Hair follicle dermal papilla cell (primary cell): ENCODE measurements around the gene PON2. TPM values are rescaled to one million over a fixed set of nuclear protein-coding genes. Genes with fewer than 3 reads are reported as not detected.

Experiments used
- total RNA-seq: library from RNA; depleted of rRNA; stranded (reverse); fragments of >200 nt; gene quantifications from 2 replicates; pipeline ENCODE4 v1.2.3, GENCODE V29; 2012

PON2 gene
- 60.2 and 64.7 TPM in 2 replicates for total RNA-seq

DNA sequence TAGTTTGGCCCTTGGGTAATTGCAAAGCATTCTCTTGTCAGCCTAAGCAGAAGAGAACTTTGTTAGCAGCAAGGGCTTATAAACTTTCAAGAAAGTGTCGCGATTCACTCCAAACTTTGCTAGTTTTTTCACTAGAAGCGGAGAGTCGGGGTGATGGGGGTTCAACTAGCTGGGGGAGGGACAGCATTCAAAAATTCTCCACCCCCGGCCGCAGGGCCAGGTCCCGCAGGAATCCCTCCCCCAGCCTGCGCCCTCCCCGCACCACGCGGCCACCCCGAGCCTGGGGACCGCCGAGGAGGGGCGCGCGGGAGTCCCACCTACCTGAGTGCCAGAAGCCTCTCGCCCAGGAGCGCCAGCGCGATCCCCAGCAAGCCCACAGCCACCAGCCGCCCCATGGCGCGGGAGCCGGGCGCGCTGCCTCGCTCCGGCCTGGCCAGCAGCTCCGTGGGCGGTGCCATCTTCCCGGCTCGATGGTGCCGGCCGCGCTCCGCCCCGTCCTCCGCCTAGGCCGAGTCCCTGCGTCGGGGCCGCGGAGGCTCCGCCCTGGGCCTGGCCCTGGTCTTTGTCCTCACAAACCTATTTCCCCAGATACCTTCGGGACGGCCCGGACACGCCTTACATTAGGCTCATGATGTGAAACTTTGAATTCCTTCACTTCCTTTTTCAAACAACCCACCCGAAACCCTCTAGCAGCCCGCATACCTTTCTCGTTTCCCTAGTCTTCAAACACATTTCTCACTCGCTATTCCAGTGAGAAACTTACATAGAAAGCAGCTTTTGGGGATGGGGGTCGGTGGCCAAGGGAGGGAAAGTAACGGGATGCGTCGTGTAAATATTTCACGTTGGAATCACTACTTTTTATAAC, at the start of gene PON2:
Gene PON2, minus strand, starts transcription at position 472 of the 865 bp plus-strand sequence. Its CDS starts 77 bp downstream, at position 395.

GRCh38 chr7:95396136-95397032, 38.4 kb downstream of the PON2 start, which contains the start of gene PON3:
PON3 (minus strand) TSS chr7:95396375; CDS start chr7:95396350, 25 bp downstream.

Other genes starting within 250 kb of the PON2 start
- gene PON1, start 110.5 kb downstream of the PON2 start, total RNA-seq: not detected in 2 replicates
- gene PON3, start 38.7 kb downstream of the PON2 start, total RNA-seq: 1.9 and 2.2 TPM in 2 replicates
- gene ASB4, start 50.9 kb upstream of the PON2 start, total RNA-seq: 0.16 TPM in 1 of 2 replicates, not detected in the other
- gene PDK4, start 161.5 kb upstream of the PON2 start, total RNA-seq: 0.49 TPM in 2 replicates